Activated naive CD4-positive, alpha-beta T cell treated with anti-CD3 and anti-CD28 coated beads for 36 hours (primary cell): ENCODE measurements around the gene LPAR6. TPM values are rescaled to one million over a fixed set of nuclear protein-coding genes. Genes with fewer than 3 reads are reported as not detected.
"Not testable (repeated sequence)": the region's sequence is repeated elsewhere in the genome, so short reads cannot be mapped to it uniquely, and the experiment has no call there.

Experiments
- CTCF ChIA-PET: fragments of 350-600 bp; sonication (Branson Sonifier 250); formaldehyde crosslinking; loops from one replicate; lab custom pipeline; 2021; ENCODE audit warnings: antibody characterized with exemption; lab: Charles Lee
- DNase-seq: peaks from one replicate; pipeline ENCODE4 v3.0.0-alpha.2; 2020
- H3K27ac Mint-ChIP-seq: one replicate; pipeline ENCODE4 v1.8.0; 2021; ENCODE audit warnings: mild to moderate bottlenecking, mixed read lengths
- H3K27me3 Mint-ChIP-seq: one replicate; pipeline ENCODE4 v1.8.0; 2021; ENCODE audit warnings: low read depth, mixed read lengths
- H3K36me3 Mint-ChIP-seq: one replicate; pipeline ENCODE4 v1.8.0; 2021; ENCODE audit warnings: low read depth, mixed read lengths
- H3K4me1 Mint-ChIP-seq: one replicate; pipeline ENCODE4 v1.8.0; 2021; ENCODE audit warnings: low read depth, mixed read lengths
- H3K4me3 Mint-ChIP-seq: one replicate; pipeline ENCODE4 v1.8.0; 2021; ENCODE audit warnings: mild to moderate bottlenecking, moderate library complexity, mixed read lengths
- H3K9me3 Mint-ChIP-seq: one replicate; pipeline ENCODE4 v1.8.0; 2021; ENCODE audit warnings: mixed read lengths
- intact Hi-C: fragments of 100-400 bp; cut with micrococcal nuclease; formaldehyde crosslinking; loops from one replicate; pipeline ENCODE4 v1.15.1; 2023
- total RNA-seq, 2 experiments: library from RNA; stranded (reverse); gene quantifications; one replicate each; pipeline ENCODE4 v1.2.3, GENCODE V29; 2021

LPAR6 gene
- total RNA-seq, 2 experiments from 2014 or later, result 6.1 to 6.6 TPM

- no peaks in the 10 kb centered on the region for H3K9me3 Mint-ChIP-seq
- CTCF ChIA-PET, result no interaction called here
- no peaks in the 10 kb centered on the region for H3K27me3 Mint-ChIP-seq
- peaks cover 3% of the 10 kb centered on the region for H3K36me3 Mint-ChIP-seq
- no peak overlapping the region for H3K27ac Mint-ChIP-seq
- intact Hi-C loops, result no loop called here
- H3K4me3 Mint-ChIP-seq, result no peak overlapping the region
- H3K4me1 Mint-ChIP-seq, result peaks cover 46% of the 10 kb centered on the region
- no peak for DNase-seq
These were observed 21.3 kb upstream of the LPAR6 start for GRCh38 chr13:48434200-48434599.

DNA sequence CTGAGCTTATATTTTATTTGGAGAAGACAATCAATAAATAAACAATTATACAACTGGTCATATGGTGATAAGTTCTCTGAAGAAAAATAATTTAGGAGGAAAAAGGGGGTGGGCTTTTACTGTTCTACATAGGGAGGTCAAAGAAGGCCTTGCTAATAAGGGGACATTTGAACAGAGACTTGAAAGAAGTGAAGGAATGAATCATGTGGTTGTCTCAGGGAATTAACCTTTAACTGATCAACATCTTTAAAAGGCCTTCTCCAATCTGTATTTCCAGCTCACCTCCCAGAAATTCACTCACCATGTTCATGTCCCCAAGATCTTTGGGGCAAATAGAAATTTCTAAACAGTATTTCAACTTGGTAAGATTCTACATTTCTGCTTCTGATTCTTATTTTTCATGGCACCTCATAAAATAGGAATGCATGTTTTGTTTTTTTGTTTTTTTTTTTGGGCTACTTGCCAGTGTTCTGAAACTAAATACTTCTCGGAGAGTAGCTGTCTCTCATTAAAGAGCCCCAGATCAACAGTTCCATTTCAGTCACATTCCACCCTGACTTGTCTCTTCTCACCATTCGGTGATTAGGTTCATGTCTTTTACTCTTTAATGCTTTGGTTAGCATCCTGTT lies 19.2 kb upstream of the LPAR6 start:
- intact Hi-C loops, result loop anchor here (2.0 kb wide), 1 partner anchor 17 kb away; no protein-coding TSS in a partner anchor
- no peak overlapping the region for H3K27ac Mint-ChIP-seq
- H3K36me3 Mint-ChIP-seq, result peaks cover 3% of the 10 kb centered on the region
- no peaks in the 10 kb centered on the region for H3K27me3 Mint-ChIP-seq
- H3K9me3 Mint-ChIP-seq, result no peaks in the 10 kb centered on the region
- no peak overlapping the region for H3K4me3 Mint-ChIP-seq
- no peak for DNase-seq
- CTCF ChIA-PET, result interaction anchor here (0.6 to 0.7 kb wide), 3 partner anchors 23 to 302 kb away, joined by 3 read pairs; no protein-coding TSS in a partner anchor
- peaks cover 48% of the 10 kb centered on the region for H3K4me1 Mint-ChIP-seq

- intact Hi-C loops, result no loop called here
- no peak overlapping the region for H3K4me3 Mint-ChIP-seq
- H3K27ac Mint-ChIP-seq, result no peak overlapping the region
- no peaks in the 10 kb centered on the region for H3K27me3 Mint-ChIP-seq
- CTCF ChIA-PET, result interaction anchor here (0.6 kb wide), 1 partner anchor 67 kb away, joined by 3 read pairs; no protein-coding TSS in a partner anchor
- H3K36me3 Mint-ChIP-seq, result peaks cover 3% of the 10 kb centered on the region
- H3K4me1 Mint-ChIP-seq, result peaks cover 46% of the 10 kb centered on the region
- DNase-seq, result no peak
- peaks cover 6% of the 10 kb centered on the region for H3K9me3 Mint-ChIP-seq
These were observed 18.5 kb upstream of the LPAR6 start for GRCh38 chr13:48431431-48431830.

DNA sequence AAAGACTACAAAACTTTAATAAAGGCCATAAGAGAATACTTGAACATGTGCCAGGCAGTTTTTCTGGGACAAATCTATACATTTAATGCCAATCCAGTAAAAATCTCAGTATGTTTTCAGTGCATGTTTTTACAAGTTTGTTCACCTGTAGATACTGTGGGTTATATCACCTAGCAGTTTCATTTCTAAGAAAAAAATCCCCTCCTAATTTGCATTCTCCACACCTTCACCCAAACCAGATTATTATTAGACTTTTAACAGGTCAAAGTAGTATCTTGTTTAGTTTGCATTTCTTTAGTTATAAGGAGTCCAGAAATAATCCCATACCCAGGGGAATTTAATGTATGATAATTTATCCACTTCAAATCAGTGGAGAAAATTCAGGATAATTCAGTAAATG lies 17.0 kb upstream of the LPAR6 start:
- CTCF ChIA-PET, result no interaction called here
- Mint-ChIP-seq H3K4me1 (peaks cover 38% of the 10 kb centered on the region), H3K4me3 (no peak overlapping the region)

GRCh38 chr13:48429036-48429435 lies 16.1 kb upstream of the LPAR6 start:
- Mint-ChIP-seq H3K27ac (no peak overlapping the region), H3K4me3 (no peak overlapping the region), H3K27me3 (no peaks in the 10 kb centered on the region), H3K36me3 (no peaks in the 10 kb centered on the region), H3K4me1 (peaks cover 31% of the 10 kb centered on the region), H3K9me3 (peaks cover 6% of the 10 kb centered on the region)
- intact Hi-C loops, result no loop called here
- CTCF ChIA-PET, result interaction anchor here (0.7 kb wide), 1 partner anchor 525 kb away, joined by 4 read pairs; no protein-coding TSS in a partner anchor
- no peak for DNase-seq

More for the DNA sequence above, 17.0 kb upstream of the LPAR6 start:
- Mint-ChIP-seq H3K36me3 (peaks cover 3% of the 10 kb centered on the region), H3K27me3 (no peaks in the 10 kb centered on the region), H3K27ac (no peak overlapping the region), H3K9me3 (peaks cover 6% of the 10 kb centered on the region)
- intact Hi-C loops, result no loop called here
- no peak for DNase-seq

DNA sequence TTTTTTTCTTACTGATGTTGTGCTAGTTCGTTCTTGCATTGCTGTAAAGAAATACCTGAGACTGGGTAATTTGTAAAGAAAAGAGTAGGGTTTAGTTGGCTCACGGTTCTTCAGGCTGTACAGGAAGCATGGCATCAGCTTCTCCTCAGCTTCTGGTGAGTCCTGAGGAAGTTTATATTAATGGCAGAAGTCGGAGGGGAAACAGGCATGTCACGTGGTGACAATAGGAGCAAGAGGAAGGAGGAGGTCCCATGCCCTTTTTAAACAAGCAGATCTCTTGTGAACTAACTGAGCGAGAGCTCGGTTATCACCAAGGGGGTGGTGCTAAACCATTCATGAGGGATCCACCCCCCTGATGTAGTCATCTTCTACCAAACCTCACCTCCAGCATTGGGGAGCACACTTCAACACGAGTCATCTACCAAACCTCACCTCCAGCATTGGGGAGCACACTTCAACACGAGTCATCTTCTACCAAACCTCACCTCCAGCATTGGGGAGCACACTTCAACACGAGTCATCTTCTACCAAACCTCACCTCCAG lies 13.9 kb upstream of the LPAR6 start:
- intact Hi-C loops, CTCF ChIA-PET, H3K27me3 Mint-ChIP-seq, H3K4me3 Mint-ChIP-seq, DNase-seq, H3K36me3 Mint-ChIP-seq, H3K9me3 Mint-ChIP-seq: not testable (repeated sequence)
- Mint-ChIP-seq H3K4me1 (peaks cover 24% of the 10 kb centered on the region), H3K27ac (peak overlapping the region; percentile 48)

DNA sequence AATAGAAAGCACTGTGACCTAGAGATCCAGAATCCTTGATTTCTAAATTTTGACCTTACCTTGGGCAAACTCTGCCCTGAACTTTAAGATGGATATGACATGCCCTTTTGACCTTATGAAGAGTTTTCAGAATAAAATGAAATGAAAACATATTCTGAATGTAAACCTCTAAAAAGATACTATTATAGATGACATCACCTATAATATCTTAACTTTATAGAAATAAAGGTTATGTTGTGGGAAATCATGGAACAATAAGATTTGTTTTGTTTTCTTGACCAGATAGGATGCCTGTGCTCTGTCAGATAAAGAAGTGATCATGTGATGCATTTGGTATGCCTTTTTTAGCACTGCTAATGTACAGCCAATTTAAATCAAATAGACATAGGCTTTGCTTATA lies 13.1 kb upstream of the LPAR6 start:
- Mint-ChIP-seq H3K27ac (no peak overlapping the region), H3K4me3 (no peak overlapping the region), H3K9me3 (peaks cover 10% of the 10 kb centered on the region), H3K4me1 (peaks cover 17% of the 10 kb centered on the region), H3K27me3 (no peaks in the 10 kb centered on the region), H3K36me3 (peaks cover 3% of the 10 kb centered on the region)
- intact Hi-C loops, result no loop called here
- CTCF ChIA-PET, result no interaction called here
- no peak for DNase-seq

DNA sequence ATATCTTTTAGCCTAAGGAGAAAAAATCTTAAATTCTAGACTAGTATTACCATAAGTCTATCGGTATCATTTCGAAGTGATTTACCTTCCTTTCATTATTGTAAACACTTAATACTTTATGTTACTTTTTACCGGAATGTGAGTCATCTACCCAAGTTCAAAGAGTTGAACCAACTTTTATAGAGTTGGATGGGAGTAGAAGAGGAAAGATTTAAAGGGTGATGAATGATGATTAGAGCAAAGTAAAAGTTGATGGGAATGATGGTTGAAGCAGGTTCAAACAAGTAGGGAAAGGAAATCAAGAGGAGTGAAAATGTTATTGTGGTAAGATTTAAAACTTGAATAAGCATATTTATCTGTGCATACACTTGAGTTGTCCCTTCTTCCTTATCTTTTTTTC lies 11.3 kb upstream of the LPAR6 start:
- DNase-seq, result no peak
- intact Hi-C loops, result no loop called here
- Mint-ChIP-seq H3K4me1 (peaks cover 7% of the 10 kb centered on the region), H3K27ac (no peak overlapping the region), H3K4me3 (no peak overlapping the region), H3K9me3 (peaks cover 20% of the 10 kb centered on the region), H3K27me3 (no peaks in the 10 kb centered on the region), H3K36me3 (peaks cover 6% of the 10 kb centered on the region)
- CTCF ChIA-PET, result no interaction called here

DNA sequence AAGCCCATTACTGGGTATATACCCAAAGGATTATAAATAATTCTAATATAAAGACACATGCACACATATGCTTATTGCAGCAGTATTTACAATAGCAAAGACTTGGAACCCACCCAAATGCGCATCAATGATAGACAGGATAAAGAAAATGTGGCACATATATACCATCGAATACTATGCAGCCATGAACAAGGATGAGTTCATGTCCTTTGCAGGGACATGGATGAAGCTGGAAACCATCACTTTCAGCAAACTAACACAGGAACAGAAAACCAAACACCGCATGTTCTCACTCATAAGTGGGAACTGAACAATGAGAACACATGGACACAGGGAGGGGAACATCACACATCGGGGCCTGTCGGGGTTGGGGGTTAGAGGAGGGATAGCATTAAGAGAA lies 9.1 kb upstream of the LPAR6 start:
- DNase-seq, H3K27ac Mint-ChIP-seq, H3K36me3 Mint-ChIP-seq, H3K4me1 Mint-ChIP-seq, CTCF ChIA-PET, H3K27me3 Mint-ChIP-seq, H3K4me3 Mint-ChIP-seq, intact Hi-C loops: not testable (repeated sequence)
- peaks cover 24% of the 10 kb centered on the region for H3K9me3 Mint-ChIP-seq

DNA sequence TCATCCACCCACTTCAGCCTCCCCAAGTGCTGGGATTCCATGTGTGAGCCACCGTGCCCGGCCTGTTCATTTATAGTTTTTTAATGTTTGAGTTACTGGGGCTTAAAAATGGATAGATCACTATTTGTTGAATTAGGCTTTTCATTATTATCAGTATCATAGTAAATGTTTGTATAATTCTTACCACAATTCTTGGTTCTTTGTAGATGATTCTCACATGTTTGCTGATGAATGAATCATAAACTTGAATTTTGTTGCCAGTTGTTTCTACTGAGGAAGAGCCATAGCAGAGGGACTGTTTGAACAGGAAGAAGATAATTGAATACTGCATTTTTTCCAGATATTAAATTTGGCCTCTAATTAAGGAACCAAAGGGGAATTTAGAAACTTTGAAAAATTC lies 2.6 kb upstream of the LPAR6 start:
- CTCF ChIA-PET, result interaction anchor here (0.6 kb wide), 1 partner anchor 76 kb away, joined by 3 read pairs; no protein-coding TSS in a partner anchor
- Mint-ChIP-seq H3K4me3 (no peak overlapping the region), H3K36me3 (peaks cover 4% of the 10 kb centered on the region), H3K27me3 (no peaks in the 10 kb centered on the region), H3K9me3 (peaks cover 12% of the 10 kb centered on the region), H3K27ac (no peak overlapping the region), H3K4me1 (peaks cover 13% of the 10 kb centered on the region)
- intact Hi-C loops, result loop anchor here (10.0 kb wide), 1 partner anchor 1029 kb away; the partner anchor contains the start of genes CAB39L and SETDB2
- no peak for DNase-seq

DNA sequence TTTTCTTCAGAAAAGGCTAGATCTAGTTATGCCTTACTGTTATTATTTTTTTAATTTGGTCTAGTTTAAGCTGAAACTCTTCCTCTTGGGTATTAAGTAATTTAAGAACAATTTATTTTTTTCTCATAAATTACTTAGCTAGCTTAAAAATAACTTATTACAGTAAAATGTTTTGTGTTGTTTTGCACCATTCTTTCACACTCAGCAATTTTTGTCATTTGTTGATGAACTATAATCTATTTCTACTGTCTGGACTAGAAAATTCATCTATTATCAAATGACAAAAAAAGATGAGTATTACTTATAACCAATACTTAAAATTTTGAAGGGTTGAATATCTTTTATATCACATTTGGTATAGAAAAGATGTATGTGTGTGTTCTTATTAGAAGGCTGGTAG lies 1.6 kb upstream of the LPAR6 start:
- no peak overlapping the region for H3K27ac Mint-ChIP-seq
- peaks cover 21% of the 10 kb centered on the region for H3K4me1 Mint-ChIP-seq
- H3K4me3 Mint-ChIP-seq, result no peak overlapping the region
- DNase-seq, result no peak
- H3K36me3 Mint-ChIP-seq, result peaks cover 4% of the 10 kb centered on the region
- CTCF ChIA-PET, result interaction anchor here (0.6 to 0.7 kb wide), 3 partner anchors 90 to 1290 kb away, joined by 3 to 4 read pairs (median 4); no protein-coding TSS in a partner anchor
- H3K9me3 Mint-ChIP-seq, result peaks cover 6% of the 10 kb centered on the region
- no peaks in the 10 kb centered on the region for H3K27me3 Mint-ChIP-seq
- intact Hi-C loops, result loop anchor here (10.0 kb wide), 1 partner anchor 1030 kb away; the partner anchor contains the start of genes CAB39L and SETDB2

- CTCF ChIA-PET, result interaction anchor here (1.1 kb wide), 2 partner anchors 75 to 78 kb away, joined by 3 read pairs; no protein-coding TSS in a partner anchor
- Mint-ChIP-seq H3K4me3 (peak overlapping the region; percentile 84), H3K36me3 (peaks cover 4% of the 10 kb centered on the region), H3K4me1 (peaks cover 38% of the 10 kb centered on the region), H3K9me3 (no peaks in the 10 kb centered on the region), H3K27ac (peak overlapping the region; percentile 92), H3K27me3 (no peaks in the 10 kb centered on the region)
- intact Hi-C loops, result loop anchor here (1.0 to 10.0 kb wide), 8 partner anchors 9 to 1033 kb away; partner anchors contain the start of genes CAB39L, ITM2B and SETDB2
- peak; percentile 35 for DNase-seq
These were observed 927 bp downstream of the LPAR6 start for GRCh38 chr13:48411841-48412531.
